GM18907 (cell line): ENCODE results near the gene NES.

Experiments
- ATAC-seq: cut with Tn5 transposase; IDR thresholded peaks from one replicate; pipeline ENCODE4 v1.9.1; 2021; ENCODE audit warnings: mild to moderate bottlenecking, moderate library complexity; ENCODE audit not compliant: unreplicated experiment

The NES gene

GRCh38 chr1:156624814-156625435, 52.3 kb downstream of the NES start:
- no peak for ATAC-seq

GRCh38 chr1:156623946-156624813, 53.0 kb downstream of the NES start:
- no peak for ATAC-seq

GRCh38 chr1:156622581-156623297, 54.5 kb downstream of the NES start:
- ATAC-seq = no peak

GRCh38 chr1:156619582-156619955, 57.6 kb downstream of the NES start:
- ATAC-seq = no peak

- ATAC-seq = no peak
Observed at GRCh38 chr1:156618853-156619581, 58.2 kb downstream of the NES start, which contains the start of gene HAPLN2. Gene HAPLN2, plus strand, starts transcription at chr1:156619415. Its CDS starts 4,076 bp downstream, at chr1:156623491.
